ENCODE measurements around the gene OBSCN.

OBSCN gene

DNA sequence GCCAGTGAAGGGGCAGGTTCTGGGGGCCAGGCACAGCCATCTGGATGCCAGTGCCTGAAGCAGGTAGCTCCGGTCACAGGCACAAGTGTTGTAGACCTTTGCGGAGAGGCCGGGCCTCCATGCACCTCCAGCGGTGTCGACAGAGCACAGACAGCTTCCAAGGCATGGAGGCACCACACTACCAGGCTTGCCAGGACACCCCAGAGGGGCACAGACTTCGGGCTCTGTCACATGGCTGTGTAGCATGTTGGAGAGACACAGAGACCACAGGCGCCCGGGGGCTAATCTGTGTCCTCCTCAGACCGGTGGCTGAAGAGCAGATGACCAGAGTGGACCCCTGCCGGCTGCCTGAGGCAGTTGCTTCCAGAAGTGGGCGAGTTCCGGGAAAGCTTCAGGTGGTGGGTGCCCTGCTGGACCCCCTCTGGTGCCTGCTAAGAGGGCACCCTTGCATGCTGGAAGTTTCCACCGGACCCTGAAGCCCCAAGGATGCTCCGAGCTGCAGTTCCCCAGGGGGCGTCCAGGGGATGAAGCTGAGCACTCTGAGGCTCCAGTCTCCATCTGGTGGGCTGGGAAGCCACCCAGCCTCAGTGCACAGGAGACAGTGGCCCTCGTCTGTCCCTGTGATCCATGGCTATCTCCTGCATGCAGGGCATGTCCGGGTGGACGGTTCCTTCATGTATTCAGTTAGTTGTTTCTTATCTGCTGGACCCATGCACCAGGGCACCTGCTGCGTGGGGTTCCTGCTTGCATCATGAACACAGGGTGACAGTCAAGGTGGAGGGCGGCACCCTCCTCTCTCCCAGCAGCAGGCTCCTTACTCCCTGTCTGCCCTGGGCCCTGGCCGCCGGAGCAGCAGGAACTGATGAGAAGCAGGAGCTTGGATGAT is 82.4 kb downstream of the OBSCN start:
- Histone ChIP-seq H3K36me3 (no peaks in the 10 kb centered on the region), H3K9me3 (no peaks in the 10 kb centered on the region), H3K4me1 (no peaks in the 10 kb centered on the region), H3K4me3 (ENCODE audit: low read depth, low read length) (no peak overlapping the region), H3K27me3 (no peaks in the 10 kb centered on the region)
- TF ChIP-seq, protein P1, sequence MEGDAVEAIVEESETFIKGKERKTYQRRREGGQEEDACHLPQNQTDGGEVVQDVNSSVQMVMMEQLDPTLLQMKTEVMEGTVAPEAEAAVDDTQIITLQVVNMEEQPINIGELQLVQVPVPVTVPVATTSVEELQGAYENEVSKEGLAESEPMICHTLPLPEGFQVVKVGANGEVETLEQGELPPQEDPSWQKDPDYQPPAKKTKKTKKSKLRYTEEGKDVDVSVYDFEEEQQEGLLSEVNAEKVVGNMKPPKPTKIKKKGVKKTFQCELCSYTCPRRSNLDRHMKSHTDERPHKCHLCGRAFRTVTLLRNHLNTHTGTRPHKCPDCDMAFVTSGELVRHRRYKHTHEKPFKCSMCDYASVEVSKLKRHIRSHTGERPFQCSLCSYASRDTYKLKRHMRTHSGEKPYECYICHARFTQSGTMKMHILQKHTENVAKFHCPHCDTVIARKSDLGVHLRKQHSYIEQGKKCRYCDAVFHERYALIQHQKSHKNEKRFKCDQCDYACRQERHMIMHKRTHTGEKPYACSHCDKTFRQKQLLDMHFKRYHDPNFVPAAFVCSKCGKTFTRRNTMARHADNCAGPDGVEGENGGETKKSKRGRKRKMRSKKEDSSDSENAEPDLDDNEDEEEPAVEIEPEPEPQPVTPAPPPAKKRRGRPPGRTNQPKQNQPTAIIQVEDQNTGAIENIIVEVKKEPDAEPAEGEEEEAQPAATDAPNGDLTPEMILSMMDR (IDR thresholded peaks at IDR 0.05; ENCODE audit: low read depth, low read length) = no peak
- DNase-seq = peak; percentile 10

DNA sequence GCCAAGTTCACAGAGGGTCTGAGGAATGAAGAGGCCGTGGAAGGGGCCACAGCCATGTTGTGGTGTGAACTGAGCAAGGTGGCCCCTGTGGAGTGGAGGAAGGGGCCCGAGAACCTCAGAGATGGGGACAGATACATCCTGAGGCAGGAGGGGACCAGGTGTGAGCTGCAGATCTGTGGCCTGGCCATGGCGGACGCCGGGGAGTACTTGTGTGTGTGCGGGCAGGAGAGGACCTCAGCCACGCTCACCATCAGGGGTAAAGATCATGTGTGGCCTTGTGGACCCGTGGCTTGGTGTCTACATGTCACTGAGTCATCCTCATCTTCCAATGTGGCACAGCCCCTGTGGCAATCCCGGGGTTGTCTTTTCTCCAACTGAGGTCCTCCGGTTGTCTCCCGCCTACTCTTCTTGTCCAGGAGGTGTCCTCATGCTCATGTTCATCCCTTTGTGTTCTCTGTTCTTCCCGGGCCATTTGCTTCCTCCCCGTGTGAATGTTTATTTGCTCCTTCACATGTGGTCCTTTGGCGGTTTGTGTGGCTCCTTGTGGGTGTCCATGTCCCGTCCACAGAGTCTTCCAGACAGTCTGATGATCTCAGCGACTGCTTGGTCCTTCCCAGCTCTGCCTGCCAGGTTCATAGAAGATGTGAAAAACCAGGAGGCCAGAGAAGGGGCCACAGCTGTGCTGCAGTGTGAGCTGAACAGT is 84.2 kb downstream of the OBSCN start:
- Histone ChIP-seq H3K36me3 (no peaks in the 10 kb centered on the region), H3K9me3 (no peaks in the 10 kb centered on the region), H3K4me1 (no peaks in the 10 kb centered on the region), H3K27me3 (no peaks in the 10 kb centered on the region), H3K4me3 (ENCODE audit: low read depth, low read length) (no peak overlapping the region)
- TF ChIP-seq, protein P1 (IDR thresholded peaks at IDR 0.05; ENCODE audit: low read depth, low read length) = no peak
- DNase-seq = no peak

DNA sequence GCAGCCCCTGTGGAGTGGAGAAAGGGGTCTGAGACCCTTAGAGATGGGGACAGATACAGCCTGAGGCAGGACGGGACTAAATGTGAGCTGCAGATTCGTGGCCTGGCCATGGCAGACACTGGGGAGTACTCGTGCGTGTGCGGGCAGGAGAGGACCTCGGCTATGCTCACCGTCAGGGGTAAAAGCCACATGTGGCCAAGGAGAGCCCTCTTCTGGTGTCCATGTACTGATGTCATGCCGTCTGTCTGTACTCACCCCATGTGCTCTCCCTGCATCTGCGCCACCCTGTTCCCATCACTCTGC is 84.7 kb downstream of the OBSCN start:
- Histone ChIP-seq H3K4me1 (no peaks in the 10 kb centered on the region), H3K4me3 (ENCODE audit: low read depth, low read length) (no peak overlapping the region), H3K9me3 (no peaks in the 10 kb centered on the region), H3K36me3 (no peaks in the 10 kb centered on the region), H3K27me3 (no peaks in the 10 kb centered on the region)
- DNase-seq = no peak
- TF ChIP-seq, protein P1 (IDR thresholded peaks at IDR 0.05; ENCODE audit: low read depth, low read length) = no peak

DNA sequence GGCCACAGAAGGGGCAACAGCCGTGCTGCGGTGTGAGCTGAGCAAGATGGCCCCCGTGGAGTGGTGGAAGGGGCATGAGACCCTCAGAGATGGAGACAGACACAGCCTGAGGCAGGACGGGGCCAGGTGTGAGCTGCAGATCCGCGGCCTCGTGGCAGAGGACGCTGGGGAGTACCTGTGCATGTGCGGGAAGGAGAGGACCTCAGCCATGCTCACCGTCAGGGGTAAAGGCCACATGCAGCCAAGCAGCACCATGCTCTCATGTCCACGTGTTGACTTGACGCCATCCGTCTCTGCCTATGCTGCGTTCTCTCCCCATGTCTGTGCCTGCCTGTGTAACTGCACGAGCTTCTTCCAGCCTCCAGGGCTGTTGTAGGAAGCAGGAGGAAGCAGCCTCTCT is 85.5 kb downstream of the OBSCN start:
- no peaks in the 10 kb centered on the region for H3K4me1 ChIP-seq
- DNase-seq = no peak
- H3K27me3 ChIP-seq = no peaks in the 10 kb centered on the region
- H3K36me3 ChIP-seq = no peaks in the 10 kb centered on the region
- no peaks in the 10 kb centered on the region for H3K9me3 ChIP-seq
- H3K4me3 ChIP-seq (ENCODE audit: low read depth, low read length) = no peak overlapping the region
- TF ChIP-seq, protein P1 (IDR thresholded peaks at IDR 0.05; ENCODE audit: low read depth, low read length) = no peak

DNA sequence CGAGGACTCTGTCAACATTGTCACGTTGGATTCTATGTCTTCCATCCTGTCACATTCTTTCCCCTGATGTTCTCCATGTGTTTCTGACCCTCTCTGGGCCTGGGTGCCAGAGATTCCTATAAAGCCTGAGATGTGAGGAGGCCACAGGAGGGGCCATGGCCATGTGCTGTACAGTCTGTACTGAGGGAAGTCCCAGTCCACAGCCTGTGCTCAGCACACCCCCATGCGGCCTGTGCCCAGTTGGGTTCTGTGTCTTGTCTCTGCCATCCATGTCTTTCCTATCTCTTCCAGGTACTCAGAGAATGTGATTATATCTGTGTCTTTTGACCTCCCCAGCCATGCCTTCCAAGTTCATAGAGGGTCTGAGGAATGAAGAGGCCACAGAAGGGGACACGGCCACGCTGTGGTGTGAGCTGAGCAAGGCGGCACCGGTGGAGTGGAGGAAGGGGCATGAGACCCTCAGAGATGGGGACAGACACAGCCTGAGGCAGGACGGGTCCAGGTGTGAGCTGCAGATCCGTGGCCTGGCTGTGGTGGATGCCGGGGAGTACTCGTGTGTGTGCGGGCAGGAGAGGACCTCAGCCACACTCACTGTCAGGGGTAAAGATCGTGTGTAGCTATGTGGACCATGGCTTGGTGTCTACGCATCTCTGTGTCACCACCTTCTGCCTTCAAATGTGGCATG is 86.1 kb downstream of the OBSCN start:
- no peaks in the 10 kb centered on the region for H3K4me1 ChIP-seq
- TF ChIP-seq, protein P1 (IDR thresholded peaks at IDR 0.05; ENCODE audit: low read depth, low read length) = no peak

More for the DNA sequence above, 86.1 kb downstream of the OBSCN start:
- H3K4me3 ChIP-seq (ENCODE audit: low read depth, low read length) = no peak overlapping the region
- no peaks in the 10 kb centered on the region for H3K9me3 ChIP-seq
- DNase-seq = no peak
- no peaks in the 10 kb centered on the region for H3K36me3 ChIP-seq
- no peaks in the 10 kb centered on the region for H3K27me3 ChIP-seq
